ENCODE results near the gene ZYX. TPM values are rescaled to one million over a fixed set of nuclear protein-coding genes. Genes with fewer than 3 reads are reported as not detected.

The ZYX gene
- total and polyA plus RNA-seq, 7 experiments from 2014 or later: 54.2 to 264 (median 122) TPM

DNA sequence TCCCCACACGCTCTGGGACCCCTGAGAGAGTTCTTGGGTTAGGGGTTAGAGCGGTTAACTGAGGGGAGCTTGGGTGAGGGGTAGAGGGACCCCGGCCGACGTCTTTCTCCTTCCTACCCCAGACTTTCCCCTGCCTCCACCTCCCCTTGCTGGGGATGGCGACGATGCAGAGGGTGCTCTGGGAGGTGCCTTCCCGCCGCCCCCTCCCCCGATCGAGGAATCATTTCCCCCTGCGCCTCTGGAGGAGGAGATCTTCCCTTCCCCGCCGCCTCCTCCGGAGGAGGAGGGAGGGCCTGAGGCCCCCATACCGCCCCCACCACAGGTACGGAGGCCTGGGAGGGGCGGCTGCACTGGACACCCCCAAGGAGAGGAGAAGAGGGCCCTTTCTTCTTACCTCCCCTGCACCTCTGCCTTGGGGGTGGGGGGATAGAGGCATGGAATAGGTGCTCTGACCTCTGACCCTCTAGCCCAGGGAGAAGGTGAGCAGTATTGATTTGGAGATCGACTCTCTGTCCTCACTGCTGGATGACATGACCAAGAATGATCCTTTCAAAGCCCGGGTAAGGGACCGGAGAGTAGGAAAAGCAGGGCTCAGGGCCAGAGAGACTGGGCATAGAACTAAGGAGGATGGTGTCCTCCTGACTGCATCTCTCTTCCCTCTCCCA, 1.1 kb downstream of the ZYX start:
- peak overlapping the region; percentile 91 for H3K27ac ChIP-seq (ENCODE audit: low read depth, low read length)
- no peaks in the 10 kb centered on the region for H3K9me3 Mint-ChIP-seq
- intact Hi-C loops (cut with micrococcal nuclease): loop anchor here (5.0 to 10.0 kb wide), 2 partner anchors 575 to 1453 kb away; partner anchors contain the start of gene TPK1 (in 1 of the 2)
- H3K36me3 Mint-ChIP-seq: peaks cover 0 to 2% (median 0%) of the 10 kb centered on the region in 5 donors
- peaks cover 58 to 64% of the 10 kb centered on the region in 2 donors for H3K4me1 ChIP-seq (ENCODE audit: control insufficient read depth in 2 of 2, insufficient read depth in 2 of 2, low read length in 2 of 2)
- no peaks in the 10 kb centered on the region for H3K9me3 ChIP-seq (ENCODE audit: control insufficient read depth in 2 of 3, low read length in 3 of 3)
- POLR2A ChIA-PET: interaction anchor here (0.6 to 15.0 kb wide), 8 partner anchors 10 to 120 kb away, joined by 3 to 223 read pairs (median 4); partner anchors contain the start of genes CASP2 and EPHA1
- CTCF ChIA-PET: interaction anchor here (0.6 to 4.3 kb wide), 4 partner anchors 25 to 520 kb away, joined by 3 to 40 read pairs (median 3); partner anchors contain the start of genes EPHA1, TAS2R40 and TCAF1
- DNase-seq: no peak
- peak overlapping the region in 3 of 10 donors; percentile 58 to 80 (median 76) for H3K4me3 Mint-ChIP-seq
- H3K4me1 Mint-ChIP-seq: peaks cover 18 to 26% (median 23%) of the 10 kb centered on the region in 7 donors
- ATAC-seq: no peak
- H3K4me3 ChIP-seq (ENCODE audit: low read length): peak overlapping the region; percentile 92
- no peaks in the 10 kb centered on the region for H3K27me3 ChIP-seq (ENCODE audit: control insufficient read depth in 2 of 2, insufficient read depth in 2 of 2, low read length in 2 of 2)
- H3K27me3 Mint-ChIP-seq: no peaks in the 10 kb centered on the region
- peak overlapping the region in 4 of 9 donors; percentile 32 to 78 (median 55) for H3K27ac Mint-ChIP-seq
- peaks cover 0 to 14% (median 0%) of the 10 kb centered on the region in 3 experiments for H3K36me3 ChIP-seq (ENCODE audit: control insufficient read depth in 2 of 3, insufficient read depth in 3 of 3, low read length in 3 of 3)

DNA sequence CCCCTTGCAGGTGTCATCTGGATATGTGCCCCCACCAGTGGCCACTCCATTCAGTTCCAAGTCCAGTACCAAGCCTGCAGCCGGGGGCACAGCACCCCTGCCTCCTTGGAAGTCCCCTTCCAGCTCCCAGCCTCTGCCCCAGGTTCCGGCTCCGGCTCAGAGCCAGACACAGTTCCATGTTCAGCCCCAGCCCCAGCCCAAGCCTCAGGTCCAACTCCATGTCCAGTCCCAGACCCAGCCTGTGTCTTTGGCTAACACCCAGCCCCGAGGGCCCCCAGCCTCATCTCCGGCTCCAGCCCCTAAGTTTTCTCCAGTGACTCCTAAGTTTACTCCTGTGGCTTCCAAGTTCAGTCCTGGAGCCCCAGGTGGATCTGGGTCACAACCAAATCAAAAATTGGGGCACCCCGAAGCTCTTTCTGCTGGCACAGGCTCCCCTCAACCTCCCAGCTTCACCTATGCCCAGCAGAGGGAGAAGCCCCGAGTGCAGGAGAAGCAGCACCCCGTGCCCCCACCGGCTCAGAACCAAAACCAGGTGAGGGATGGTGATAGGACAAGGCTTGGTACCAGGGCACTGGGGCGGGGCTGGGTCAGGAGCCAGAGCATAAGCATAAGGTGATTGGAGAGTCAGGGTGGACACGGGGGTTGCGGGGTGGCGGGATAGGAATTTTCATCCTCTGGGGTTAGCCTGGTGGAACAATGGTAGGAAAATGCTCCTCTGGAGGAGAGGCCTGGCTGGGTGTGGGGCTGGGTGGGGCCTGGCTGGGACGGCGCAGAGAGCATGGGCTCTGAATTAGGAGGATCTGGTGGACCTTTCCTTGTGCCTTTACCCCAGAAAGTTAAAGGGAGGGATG, 1.9 kb downstream of the ZYX start:
- Mint-ChIP-seq H3K9me3 (no peaks in the 10 kb centered on the region), H3K4me3 (peak overlapping the region in 3 of 10 donors; percentile 58 to 80 (median 76)), H3K4me1 (peaks cover 16 to 26% (median 20%) of the 10 kb centered on the region in 7 donors), H3K27ac (peak overlapping the region in 4 of 9 donors; percentile 32 to 84 (median 73)), H3K27me3 (no peaks in the 10 kb centered on the region), H3K36me3 (peaks cover 0 to 2% (median 0%) of the 10 kb centered on the region in 5 donors)
- DNase-seq: no peak
- no peaks in the 10 kb centered on the region for H3K9me3 ChIP-seq (ENCODE audit: control insufficient read depth in 2 of 3, low read length in 3 of 3)
- no peak for ATAC-seq
- peaks cover 0 to 22% (median 0%) of the 10 kb centered on the region in 3 experiments for H3K36me3 ChIP-seq (ENCODE audit: control insufficient read depth in 2 of 3, insufficient read depth in 3 of 3, low read length in 3 of 3)
- H3K4me3 ChIP-seq (ENCODE audit: low read length): peak overlapping the region; percentile 92
- peak overlapping the region; percentile 91 for H3K27ac ChIP-seq (ENCODE audit: low read depth, low read length)
- CTCF ChIA-PET: interaction anchor here (0.6 to 4.3 kb wide), 5 partner anchors 8 to 1695 kb away, joined by 3 to 40 read pairs (median 5); partner anchors contain the start of genes EPHA1 and TCAF1
- intact Hi-C loops (cut with micrococcal nuclease): loop anchor here (5.0 to 10.0 kb wide), 2 partner anchors 576 to 1452 kb away; partner anchors contain the start of gene TPK1 (in 1 of the 2)
- no peaks in the 10 kb centered on the region for H3K27me3 ChIP-seq (ENCODE audit: control insufficient read depth in 2 of 2, insufficient read depth in 2 of 2, low read length in 2 of 2)
- POLR2A ChIA-PET: interaction anchor here (1.3 to 15.0 kb wide), 4 partner anchors 9 to 95 kb away, joined by 4 to 223 read pairs (median 8); partner anchors contain the start of genes CASP2 and EPHA1
- peaks cover 56 to 58% of the 10 kb centered on the region in 2 donors for H3K4me1 ChIP-seq (ENCODE audit: control insufficient read depth in 2 of 2, insufficient read depth in 2 of 2, low read length in 2 of 2)

DNA sequence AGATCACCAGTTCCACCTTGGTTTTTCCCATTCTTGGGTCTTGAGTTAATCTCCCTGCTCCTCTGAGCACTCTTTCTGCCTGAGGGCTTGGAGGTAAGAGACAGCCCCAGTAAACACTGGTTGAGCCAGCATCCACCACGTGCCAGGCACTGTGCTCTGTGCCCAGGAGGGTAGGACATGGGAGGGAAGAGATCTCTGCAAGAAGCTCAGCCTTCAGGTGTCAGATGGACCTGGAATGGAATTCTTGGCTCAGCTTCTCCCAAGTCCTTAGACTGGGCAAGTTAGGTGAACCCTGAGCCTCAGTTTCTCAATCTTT, 2.5 kb downstream of the ZYX start:
- peak overlapping the region in 2 of 10 donors; percentile 39 to 80 for H3K4me3 Mint-ChIP-seq
- Histone ChIP-seq H3K4me1 (ENCODE audit: control insufficient read depth in 2 of 2, insufficient read depth in 2 of 2, low read length in 2 of 2) (peaks cover 52 to 53% of the 10 kb centered on the region in 2 donors), H3K4me3 (ENCODE audit: low read length) (no peak overlapping the region), H3K27me3 (ENCODE audit: control insufficient read depth in 2 of 2, insufficient read depth in 2 of 2, low read length in 2 of 2) (no peaks in the 10 kb centered on the region), H3K36me3 (ENCODE audit: control insufficient read depth in 2 of 3, insufficient read depth in 3 of 3, low read length in 3 of 3) (peaks cover 0 to 27% (median 0%) of the 10 kb centered on the region in 3 experiments), H3K9me3 (ENCODE audit: control insufficient read depth in 2 of 3, low read length in 3 of 3) (no peaks in the 10 kb centered on the region), H3K27ac (ENCODE audit: low read depth, low read length) (peak overlapping the region; percentile 47)
- DNase-seq (no peak), ATAC-seq (no peak)
- ChIA-PET POLR2A (interaction anchor here (1.1 to 15.0 kb wide), 10 partner anchors 8 to 587 kb away, joined by 3 to 223 read pairs (median 6); partner anchors contain the start of genes CASP2 and EPHA1), CTCF (interaction anchor here (0.6 to 4.3 kb wide), 6 partner anchors 8 to 1696 kb away, joined by 3 to 40 read pairs (median 5); partner anchors contain the start of genes EPHA1 and TCAF1)
- H3K27me3 Mint-ChIP-seq: no peaks in the 10 kb centered on the region
- intact Hi-C loops (cut with micrococcal nuclease): loop anchor here (5.0 to 10.0 kb wide), 2 partner anchors 576 to 1451 kb away; partner anchors contain the start of gene TPK1 (in 1 of the 2)
- H3K27ac Mint-ChIP-seq: no peak overlapping the region
- peaks cover 14 to 20% (median 15%) of the 10 kb centered on the region in 7 donors for H3K4me1 Mint-ChIP-seq
- H3K9me3 Mint-ChIP-seq: no peaks in the 10 kb centered on the region
- H3K36me3 Mint-ChIP-seq: peaks cover 0 to 2% (median 0%) of the 10 kb centered on the region in 5 donors

- ATAC-seq: no peak
- CTCF ChIA-PET: interaction anchor here (0.9 to 4.3 kb wide), 6 partner anchors 9 to 78 kb away, joined by 3 to 40 read pairs (median 4); partner anchors contain the start of gene EPHA1
- no peak for DNase-seq
- POLR2A ChIA-PET: interaction anchor here (0.7 to 15.0 kb wide), 12 partner anchors 9 to 587 kb away, joined by 3 to 223 read pairs (median 5); partner anchors contain the start of genes CASP2, EPHA1 and GSTK1
- Histone ChIP-seq H3K4me1 (ENCODE audit: control insufficient read depth in 2 of 2, insufficient read depth in 2 of 2, low read length in 2 of 2) (peaks cover 47% of the 10 kb centered on the region in 2 donors), H3K27me3 (ENCODE audit: control insufficient read depth in 2 of 2, insufficient read depth in 2 of 2, low read length in 2 of 2) (no peaks in the 10 kb centered on the region), H3K27ac (ENCODE audit: low read depth, low read length) (peak overlapping the region; percentile 47), H3K9me3 (ENCODE audit: control insufficient read depth in 2 of 3, low read length in 3 of 3) (no peaks in the 10 kb centered on the region), H3K36me3 (ENCODE audit: control insufficient read depth in 2 of 3, insufficient read depth in 3 of 3, low read length in 3 of 3) (peaks cover 0 to 33% (median 0%) of the 10 kb centered on the region in 3 experiments), H3K4me3 (ENCODE audit: low read length) (no peak overlapping the region)
- Mint-ChIP-seq H3K9me3 (no peaks in the 10 kb centered on the region), H3K27ac (no peak overlapping the region), H3K27me3 (no peaks in the 10 kb centered on the region), H3K4me3 (no peak overlapping the region), H3K36me3 (peaks cover 0 to 2% (median 0%) of the 10 kb centered on the region in 5 donors), H3K4me1 (peaks cover 9 to 16% (median 11%) of the 10 kb centered on the region in 7 donors)
- intact Hi-C loops (cut with micrococcal nuclease): loop anchor here (5.0 to 10.0 kb wide), 2 partner anchors 577 to 1451 kb away; partner anchors contain the start of gene TPK1 (in 1 of the 2)
Measured at GRCh38 chr7:143384148-143384547, 3.0 kb downstream of the ZYX start.

GRCh38 chr7:143384661-143385631, 3.8 kb downstream of the ZYX start:
- Mint-ChIP-seq H3K4me3 (no peak overlapping the region), H3K36me3 (peaks cover 0 to 8% (median 3%) of the 10 kb centered on the region in 5 donors), H3K27ac (no peak overlapping the region), H3K4me1 (peaks cover 1 to 16% (median 9%) of the 10 kb centered on the region in 7 donors), H3K27me3 (no peaks in the 10 kb centered on the region), H3K9me3 (no peaks in the 10 kb centered on the region)
- intact Hi-C loops (cut with micrococcal nuclease): loop anchor here (5.0 to 10.0 kb wide), 2 partner anchors 578 to 1450 kb away; partner anchors contain the start of gene TPK1 (in 1 of the 2)
- H3K27ac ChIP-seq (ENCODE audit: low read depth, low read length): peak overlapping the region; percentile 59
- no peaks in the 10 kb centered on the region for H3K9me3 ChIP-seq (ENCODE audit: control insufficient read depth in 2 of 3, low read length in 3 of 3)
- no peaks in the 10 kb centered on the region for H3K27me3 ChIP-seq (ENCODE audit: control insufficient read depth in 2 of 2, insufficient read depth in 2 of 2, low read length in 2 of 2)
- H3K36me3 ChIP-seq (ENCODE audit: control insufficient read depth in 2 of 3, insufficient read depth in 3 of 3, low read length in 3 of 3): peaks cover 0 to 41% (median 0%) of the 10 kb centered on the region in 3 experiments
- no peak for ATAC-seq
- CTCF ChIA-PET: interaction anchor here (0.5 to 4.3 kb wide), 7 partner anchors 9 to 79 kb away, joined by 3 to 40 read pairs (median 3); partner anchors contain the start of gene EPHA1
- no peak for DNase-seq
- POLR2A ChIA-PET: interaction anchor here (0.7 to 15.0 kb wide), 12 partner anchors 9 to 588 kb away, joined by 3 to 223 read pairs (median 5); partner anchors contain the start of genes CASP2, EPHA1 and GSTK1
- H3K4me3 ChIP-seq (ENCODE audit: low read length): no peak overlapping the region
- H3K4me1 ChIP-seq (ENCODE audit: control insufficient read depth in 2 of 2, insufficient read depth in 2 of 2, low read length in 2 of 2): peaks cover 39% of the 10 kb centered on the region in 2 donors

Measured in naive thymus-derived CD4-positive, alpha-beta T cell (primary cell).